Adrenal gland (tissue), 12 donors: ENCODE data around the gene SIM1. TPM values are rescaled to one million over a fixed set of nuclear protein-coding genes. Genes with fewer than 3 reads are reported as not detected.

ENCODE experiments used
- DNase-seq, 7 donors: peaks; one replicate each; pipeline ENCODE4 v3.0.0-alpha.2; 2019 to 2020
- H3K27ac ChIP-seq, 5 donors: fragments of 200-600 bp; sonication (generic) in 4 of 5; 1 replicate in 3 of 5; 2 replicates in 2 of 5; pipeline versions ENCODE4 v1.5.1 to v1.8.0; 2016 to 2020; ENCODE audit warnings: mild to moderate bottlenecking in 1 of 5
- H3K27me3 ChIP-seq: fragments of 200-600 bp; 2 replicates; pipeline ENCODE4 v1.8.0; 2021
- H3K36me3 ChIP-seq, 2 donors: fragments of 200-600 bp; replicated peaks in 1 of 2; 1 replicate in 1 of 2; 2 replicates in 1 of 2; pipeline versions ENCODE4 v1.5.1 to v1.8.0; 2018 to 2022
- H3K4me1 ChIP-seq, 2 donors: fragments of 200-600 bp; replicated peaks in 1 of 2; 1 replicate in 1 of 2; 2 replicates in 1 of 2; pipeline versions ENCODE4 v1.5.1 to v1.8.0; 2018 to 2021
- H3K4me3 ChIP-seq, 4 donors: fragments of 200-600 bp; sonication (generic) in 3 of 4; one replicate each; pipeline ENCODE4 v1.5.1; 2016 to 2018
- H3K9me3 ChIP-seq, 3 donors: fragments of 200-600 bp; sonication (generic) in 1 of 3; replicated peaks in 1 of 3; 1 replicate in 2 of 3; 2 replicates in 1 of 3; pipeline versions ENCODE4 v1.5.1 to v1.8.0; 2016 to 2021
- CTCF ChIP-seq, 6 experiments: fragments of 450-650 bp in 4 of 6; fragments of 200-600 bp in 2 of 6; sonication (generic) in 1 of 6; IDR thresholded peaks; 1 replicate in 5 of 6; 2 replicates in 1 of 6; pipeline versions ENCODE4 v1.5.1 to v1.8.0; 2016 to 2021; ENCODE audit warnings: antibody characterized with exemption in 6 of 6, mild to moderate bottlenecking in 2 of 6, moderate library complexity in 1 of 6
- POLR2A ChIP-seq, 2 donors: fragments of 450-650 bp; IDR thresholded peaks; one replicate each; pipeline ENCODE4 v1.6.1; 2017; ENCODE audit warnings: antibody characterized with exemption in 2 of 2, mild to moderate bottlenecking in 2 of 2, moderate library complexity in 1 of 2
- WGBS, 4 donors: extraction: QIAGEN DNeasy Blood & Tissue Kit in 2 of 4; methylation state at CpG; one replicate each; pipeline versions ENCODE4 v1.1.5 to v1.1.7; 2013 to 2017; 5-methylcytosine and 5-hydroxymethylcytosine counted together
- intact Hi-C, 2 donors: fragments of 100-400 bp; cut with DNase I; formaldehyde crosslinking; loops; one replicate each; pipeline versions ENCODE4 v1.14.1 to v1.15.0; 2022 to 2023
- polyA plus RNA-seq, 3 donors: library from polyadenylated mRNA; stranded (reverse); fragments of 200-250 nt in 2 of 3; fragments of 350-450 nt in 1 of 3; fragmentation: Illumina TruSeq in 1 of 3; extraction: RNeasy Lipid Tissue Mini Kit (QIAGEN cat#74804) in 1 of 3; gene quantifications; one replicate each; pipeline ENCODE4 v1.2.3, GENCODE V29; 2013 to 2014
- total RNA-seq, 9 donors: library from RNA; depleted of rRNA in 4 of 9; stranded (reverse); fragments of >200 nt in 4 of 9; fragments of 120-200 nt in 1 of 9; fragmentation: NEBNext Ultra II Directional in 1 of 9; extraction: Animal tissue kit (Norgen Biotek cat#: 25700) in 1 of 9; gene quantifications; one replicate each; pipeline versions ENCODE4 v1.1.0 to v1.2.4, GENCODE V29; 2013 to 2023
- donor health status: healthy with polysubstance abuse.
- donor health status: Bipolar disorder and iron deficiency.
- donor health status: DM: yes; HTN: yes; CAD: no.
- donor health status: DM: no; HTN: no; CAD: no.
- donor health status: DM: no; HTN: no; CAD: no.
- donor health status: DM: yes; HTN: yes; CAD: no.

SIM1 gene
- total and polyA plus RNA-seq, 12 donors, result not detected

GRCh38 chr6:100426241-100426640 is 38.5 kb downstream of the SIM1 start:
- H3K4me3 ChIP-seq, result no peak overlapping the region
- H3K9me3 ChIP-seq, result no peaks in the 10 kb centered on the region
- intact Hi-C loops, result no loop called here
- WGBS, 4 donors, result 86 to 96% (median 90%) methylated on average over 3 of the region's 3 CpGs
- H3K36me3 ChIP-seq, result no peaks in the 10 kb centered on the region
- H3K4me1 ChIP-seq, result no peaks in the 10 kb centered on the region
- no peak overlapping the region for H3K27ac ChIP-seq
- peaks cover 8% of the 10 kb centered on the region for H3K27me3 ChIP-seq
- no peak for DNase-seq
- TF ChIP-seq POLR2A (IDR thresholded peaks at IDR 0.05) (no peak), CTCF (IDR thresholded peaks at IDR 0.05) (no peak)

DNA sequence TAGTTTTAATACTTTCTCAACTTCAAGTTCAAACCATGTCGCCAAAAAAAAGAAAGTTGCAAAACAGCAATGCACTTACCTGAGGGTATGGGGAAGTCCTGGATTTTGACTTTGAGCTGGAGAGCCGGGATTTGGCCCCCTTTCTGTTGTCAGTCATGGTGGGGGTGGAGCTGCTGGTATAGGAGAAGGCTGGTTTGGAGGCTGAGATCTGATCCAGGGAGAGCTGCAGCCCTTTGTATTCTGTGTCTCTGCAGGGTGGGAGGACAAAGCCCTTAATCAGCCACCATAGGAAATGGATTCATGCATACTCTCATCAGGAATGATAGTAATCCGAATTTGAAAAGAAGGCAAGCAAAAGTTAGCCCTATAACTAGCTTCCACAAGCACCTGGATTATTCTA is 44.0 kb downstream of the SIM1 start:
- no peak overlapping the region for H3K27ac ChIP-seq
- no peaks in the 10 kb centered on the region for H3K9me3 ChIP-seq
- no peaks in the 10 kb centered on the region for H3K4me1 ChIP-seq
- H3K4me3 ChIP-seq, result no peak overlapping the region
- TF ChIP-seq CTCF (IDR thresholded peaks at IDR 0.05) (no peak), POLR2A (IDR thresholded peaks at IDR 0.05) (no peak)
- intact Hi-C loops, result no loop called here
- 24 to 50% (median 31%) methylated on average over 3 of the region's 3 CpGs for WGBS, 4 donors
- H3K27me3 ChIP-seq, result no peaks in the 10 kb centered on the region
- no peak for DNase-seq
- H3K36me3 ChIP-seq, result no peaks in the 10 kb centered on the region

DNA sequence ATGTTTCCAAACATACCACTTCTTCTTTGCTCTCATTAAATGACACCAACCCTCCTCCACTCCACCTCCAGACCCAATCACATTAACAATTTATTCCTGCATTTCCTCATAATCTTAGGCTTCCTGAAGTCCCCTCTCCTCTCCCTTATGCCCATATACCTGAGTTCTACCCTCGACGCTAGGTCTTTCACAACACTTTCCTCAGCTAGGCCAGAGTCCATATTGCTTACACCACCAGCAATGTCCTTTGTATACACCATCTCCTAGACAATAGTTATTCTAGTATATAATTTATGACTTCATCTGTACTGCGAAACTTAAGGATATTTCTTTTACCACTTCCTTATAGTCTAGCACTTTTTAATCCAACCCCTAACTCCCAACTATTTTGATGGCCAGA is 47.7 kb downstream of the SIM1 start:
- Histone ChIP-seq H3K36me3 (no peaks in the 10 kb centered on the region), H3K27me3 (no peaks in the 10 kb centered on the region), H3K9me3 (no peaks in the 10 kb centered on the region), H3K27ac (no peak overlapping the region), H3K4me3 (no peak overlapping the region), H3K4me1 (no peaks in the 10 kb centered on the region)
- 71 to 83% (median 78%) methylated on average over 3 of the region's 3 CpGs for WGBS, 4 donors
- no peak for DNase-seq
- no peak for TF ChIP-seq CTCF (IDR thresholded peaks at IDR 0.05)
- no peak for TF ChIP-seq POLR2A (IDR thresholded peaks at IDR 0.05)
- intact Hi-C loops, result no loop called here

DNA sequence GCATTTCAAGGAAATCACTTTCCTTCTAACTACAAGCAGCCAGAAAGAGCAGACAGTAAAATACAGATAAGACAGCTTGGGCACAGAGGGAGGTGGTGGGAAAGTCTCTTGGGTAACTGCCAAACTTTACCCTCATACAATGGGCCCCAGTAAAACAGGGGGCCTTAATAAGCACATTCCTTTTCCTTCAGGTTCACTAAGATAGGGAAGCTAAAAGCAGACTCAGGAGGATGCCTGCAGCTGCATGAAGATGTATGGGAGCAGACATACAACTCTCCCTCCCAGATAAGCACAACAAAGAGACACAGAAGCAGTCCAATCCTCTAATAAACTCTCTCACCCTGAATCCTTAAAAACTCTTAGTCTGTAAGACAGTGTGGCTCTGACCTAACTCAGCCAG is 49.0 kb downstream of the SIM1 start:
- TF ChIP-seq CTCF (IDR thresholded peaks at IDR 0.05) (no peak), POLR2A (IDR thresholded peaks at IDR 0.05) (no peak)
- no peaks in the 10 kb centered on the region for H3K36me3 ChIP-seq
- no peak overlapping the region for H3K4me3 ChIP-seq
- no peaks in the 10 kb centered on the region for H3K4me1 ChIP-seq
- no peaks in the 10 kb centered on the region for H3K9me3 ChIP-seq
- H3K27me3 ChIP-seq, result no peaks in the 10 kb centered on the region
- DNase-seq, result no peak
- intact Hi-C loops, result no loop called here
- no peak overlapping the region for H3K27ac ChIP-seq
